H1 (cell line): ENCODE measurements around the gene POU5F1. TPM values are rescaled to one million over a fixed set of nuclear protein-coding genes. Genes with fewer than 3 reads are reported as not detected.

Experiments
- ATF3 ChIP-seq: IDR thresholded peaks from 2 replicates; pipeline ENCODE4 v1.6.1; 2011; ENCODE audit warnings: low read depth, mild to moderate bottlenecking, low read length; ENCODE audit not compliant: insufficient read depth
- BRCA1 ChIP-seq: IDR thresholded peaks from 2 replicates; pipeline ENCODE4 v1.6.1; 2012; ENCODE audit warnings: low read depth, low read length, improper control_type of control experiment
- CBX5 ChIP-seq: fragments of 300-800, 300-1000 bp; sonication (generic); IDR thresholded peaks from 2 replicates; pipeline ENCODE4 v1.7.1; 2016; ENCODE audit warnings: antibody characterized with exemption, low read length, low read depth
- CBX8 ChIP-seq: fragments of 300-800, 300-1000 bp; sonication (generic); IDR thresholded peaks from 2 replicates; pipeline ENCODE4 v1.7.1; 2016; ENCODE audit warnings: low read depth, low read length, borderline replicate concordance
- EZH2 ChIP-seq: fragments of 200-600 bp; sonication (generic); IDR thresholded peaks from 2 replicates; pipeline ENCODE4 v1.7.1; 2012; ENCODE audit warnings: low read depth, mild to moderate bottlenecking, moderate library complexity, low read length, inconsistent platforms; ENCODE audit not compliant: severe bottlenecking
- FOSL1 ChIP-seq: IDR thresholded peaks from 2 replicates; pipeline ENCODE4 v1.6.1; 2011; ENCODE audit warnings: mild to moderate bottlenecking, low read depth, low read length, moderate library complexity; ENCODE audit not compliant: insufficient read depth
- GABPA ChIP-seq: IDR thresholded peaks from 2 replicates; pipeline ENCODE4 v1.6.1; 2011; ENCODE audit warnings: mild to moderate bottlenecking, low read length, moderate library complexity, borderline replicate concordance; ENCODE audit not compliant: insufficient read depth
- KDM1A ChIP-seq: fragments of 200-600, 300-600 bp; sonication (generic); IDR thresholded peaks from 2 replicates; pipeline ENCODE4 v1.7.1; 2016; ENCODE audit warnings: mild to moderate bottlenecking, low read length, borderline replicate concordance
- KDM4A ChIP-seq: IDR thresholded peaks from one replicate; pipeline ENCODE4 v1.7.1; 2012; ENCODE audit warnings: low read depth, mild to moderate bottlenecking, moderate library complexity, low read length, inconsistent platforms; ENCODE audit not compliant: severe bottlenecking
- MAFK ChIP-seq: IDR thresholded peaks from 2 replicates; pipeline ENCODE4 v1.6.1; 2012; ENCODE audit warnings: low read depth, mild to moderate bottlenecking, improper control_type of control experiment, low read length
- POLR2A ChIP-seq, 2 experiments: IDR thresholded peaks; 1 replicate in 1 of 2; 2 replicates in 1 of 2; pipeline ENCODE4 v1.6.1; 2011; ENCODE audit warnings: low read depth in 2 of 2, low read length in 2 of 2, mild to moderate bottlenecking in 2 of 2; ENCODE audit errors: control extremely low read depth in 1 of 2
- RAD21 ChIP-seq, 2 experiments: IDR thresholded peaks in 1 of 2; conservative IDR thresholded peaks in 1 of 2; 2 replicates each; pipeline ENCODE4 v1.6.1; 2011; ENCODE audit warnings: low read depth in 2 of 2, low read length in 2 of 2, improper control_type of control experiment in 1 of 2, inconsistent platforms in 1 of 2, mild to moderate bottlenecking in 1 of 2, moderate library complexity in 1 of 2
- RFX5 ChIP-seq: IDR thresholded peaks from 2 replicates; pipeline ENCODE4 v1.6.1; 2011; ENCODE audit warnings: low read depth, low read length, improper control_type of control experiment, borderline replicate concordance
- RXRA ChIP-seq: IDR thresholded peaks from 2 replicates; pipeline ENCODE4 v1.6.1; 2011; ENCODE audit warnings: low read depth, mild to moderate bottlenecking, low read length, moderate library complexity; ENCODE audit not compliant: insufficient read depth
- SIX5 ChIP-seq: IDR thresholded peaks from 2 replicates; pipeline ENCODE4 v1.6.1; 2011; ENCODE audit warnings: mild to moderate bottlenecking, low read depth, low read length
- SRF ChIP-seq: IDR thresholded peaks from 2 replicates; pipeline ENCODE4 v1.6.1; 2011; ENCODE audit warnings: mild to moderate bottlenecking, low read depth, low read length, moderate library complexity
- TBP ChIP-seq: IDR thresholded peaks from 2 replicates; pipeline ENCODE4 v1.6.1; 2011; ENCODE audit warnings: low read depth, low read length, improper control_type of control experiment
- TEAD4 ChIP-seq: IDR thresholded peaks from 2 replicates; pipeline ENCODE4 v1.6.1; 2012; ENCODE audit warnings: low read depth, low read length, inconsistent platforms, mixed read lengths
- YY1 ChIP-seq: IDR thresholded peaks from 2 replicates; pipeline ENCODE4 v1.6.1; 2011; ENCODE audit warnings: low read depth, mild to moderate bottlenecking, low read length
- polyA plus RNA-seq, 7 experiments: library from polyadenylated mRNA; depleted of rRNA in 3 of 7; stranded (reverse) in 5 of 7; unstranded in 2 of 7; fragments of >200 nt in 5 of 7; fragments of 200-250 nt in 2 of 7; gene quantifications; 1 replicate in 5 of 7; 2 replicates in 1 of 7; 4 replicates in 1 of 7; pipeline versions ENCODE4 v1.2.1 to v1.2.3, GENCODE V29; 2011 to 2013; ENCODE audit warnings: missing spikeins in 2 of 7, mixed read lengths in 2 of 7
- total RNA-seq: library from RNA; stranded (reverse); fragmentation: NEBNext Ultra II Directional; extraction: Animal tissue kit (Norgen Biotek cat#: 25700); gene quantifications from 2 replicates; pipeline ENCODE4 v1.2.1, GENCODE V29; 2021
- TF ChIP-seq, protein P1 (sequence below): IDR thresholded peaks from 2 replicates; pipeline ENCODE4 v1.6.1; 2012; ENCODE audit warnings: inconsistent platforms

Gene POU5F1
- total and polyA plus RNA-seq, 2 of the 8 experiments (the other 6 are each of a cell fraction or from before 2014, with no cell fraction given): 2,437 to 2,526 TPM

DNA sequence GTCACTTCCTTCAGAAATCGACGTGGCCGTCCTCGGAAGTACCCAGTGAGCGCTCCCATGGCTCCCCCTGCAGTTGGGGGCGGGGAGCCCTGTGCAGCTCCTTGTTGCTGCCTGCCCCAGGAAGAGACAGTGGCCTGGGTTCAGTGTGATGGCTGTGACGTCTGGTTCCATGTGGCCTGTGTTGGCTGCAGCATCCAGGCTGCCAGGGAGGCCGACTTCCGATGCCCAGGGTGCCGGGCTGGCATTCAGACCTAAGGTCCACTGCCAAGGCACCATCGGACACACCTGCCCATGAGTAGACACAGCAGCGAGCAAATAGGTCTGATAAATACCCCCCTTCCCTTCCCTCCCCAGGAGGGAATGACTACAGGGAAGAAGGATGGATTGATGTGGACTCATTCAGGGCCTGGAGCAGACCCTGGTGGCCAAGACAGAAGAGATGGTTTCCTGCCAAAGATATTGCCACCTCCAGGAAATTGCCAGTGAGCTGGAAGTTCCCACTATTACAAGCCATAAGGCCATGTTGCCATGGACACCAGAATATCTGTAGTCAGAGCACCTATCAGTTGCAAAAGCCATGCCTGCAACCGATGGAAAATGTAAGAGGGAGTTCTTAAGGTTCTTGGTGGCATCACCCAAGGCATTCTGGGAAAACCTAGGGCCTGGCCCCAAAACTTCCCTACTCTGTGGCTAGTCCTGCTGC lies 7.9 kb downstream of the POU5F1 start (continued):
- TF ChIP-seq POLR2A (IDR thresholded peaks at IDR 0.05; ENCODE audit: control extremely low read depth in 1 of 2, low read depth in 2 of 2, low read length in 2 of 2) (peak; percentile 68 to 71), CBX5 (no peak), SRF (no peak), CBX8 (no peak), RXRA (no peak), KDM4A (no peak), TEAD4 (no peak), SIX5 (no peak), TBP (no peak), YY1 (no peak), EZH2 (no peak), BRCA1 (no peak), ATF3 (no peak), RFX5 (no peak), GABPA (no peak), MAFK (no peak), KDM1A (no peak), RAD21 (IDR thresholded peaks at IDR 0.05 in 1 of 2, conservative IDR thresholded peaks at IDR 0.05 in 1 of 2; ENCODE audit: low read depth in 2 of 2, low read length in 2 of 2) (peak; percentile 26 to 44; a peak in 3 of 4 replicates), FOSL1 (no peak)
- TF ChIP-seq, protein P1, sequence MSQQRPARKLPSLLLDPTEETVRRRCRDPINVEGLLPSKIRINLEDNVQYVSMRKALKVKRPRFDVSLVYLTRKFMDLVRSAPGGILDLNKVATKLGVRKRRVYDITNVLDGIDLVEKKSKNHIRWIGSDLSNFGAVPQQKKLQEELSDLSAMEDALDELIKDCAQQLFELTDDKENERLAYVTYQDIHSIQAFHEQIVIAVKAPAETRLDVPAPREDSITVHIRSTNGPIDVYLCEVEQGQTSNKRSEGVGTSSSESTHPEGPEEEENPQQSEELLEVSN: no peak
